ENCODE measurements around the gene KDM2A.

GRCh38 chr11:67307545-67308001 lies 188.5 kb downstream of the KDM2A start:
- TF ChIP-seq POLR2A (IDR thresholded peaks at IDR 0.05; ENCODE audit: low read depth, low read length): no peak
- no peak for TF ChIP-seq POLR2AphosphoS5 (IDR thresholded peaks at IDR 0.05; ENCODE audit: low read depth, low read length)
